HG02610 (cell line): Measurements from ENCODE around the gene PSMD8.

ENCODE experiments used
- ATAC-seq: cut with Tn5 transposase; IDR thresholded peaks from one replicate; pipeline ENCODE4 v1.9.1; 2021; ENCODE audit warnings: mild to moderate bottlenecking, moderate library complexity; ENCODE audit not compliant: unreplicated experiment

Gene PSMD8

DNA sequence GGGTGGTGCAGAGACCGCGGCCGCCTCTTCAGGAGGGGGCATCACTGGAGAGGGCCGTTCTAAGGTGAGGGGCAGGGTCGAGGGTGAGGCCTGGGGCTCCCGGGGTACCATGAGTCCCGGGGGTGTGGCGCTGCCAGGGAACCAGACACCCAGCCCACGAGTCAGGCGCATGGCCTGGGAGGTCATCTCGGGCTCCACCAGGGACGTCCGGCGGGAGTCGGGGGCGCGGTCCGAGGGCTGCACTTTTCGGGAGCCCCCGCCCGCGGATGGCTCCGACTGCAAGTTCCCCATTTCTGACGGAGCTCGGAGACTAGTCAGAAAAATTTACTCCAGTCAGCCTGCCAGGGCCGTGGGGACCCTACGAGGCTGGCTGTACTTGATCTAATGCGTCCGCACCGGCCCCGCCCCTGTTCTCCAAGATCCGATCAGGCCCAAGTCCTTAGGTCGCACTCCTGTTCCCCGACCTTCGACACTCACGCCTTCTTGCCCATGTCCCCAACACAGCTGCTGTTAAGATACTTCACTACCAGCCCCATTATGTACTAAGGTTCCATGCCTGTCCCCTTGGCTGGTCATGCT, 12.7 kb downstream of the PSMD8 start:
- no peak for ATAC-seq

- no peak for ATAC-seq
Measured at GRCh38 chr19:38387550-38388348, 13.4 kb downstream of the PSMD8 start, which contains the start of gene GGN. Gene GGN (minus strand): TSS chr19:38388034. CDS start chr19:38387261, 773 bp downstream.

- ATAC-seq: no peak
Measured at GRCh38 chr19:38388349-38389100, 14.2 kb downstream of the PSMD8 start, which contains the start of gene SPRED3. Gene SPRED3 (plus strand): TSS chr19:38388697. CDS start chr19:38390303, 1,606 bp downstream.

GRCh38 chr19:38389101-38389925, 14.9 kb downstream of the PSMD8 start:
- ATAC-seq: no peak

DNA sequence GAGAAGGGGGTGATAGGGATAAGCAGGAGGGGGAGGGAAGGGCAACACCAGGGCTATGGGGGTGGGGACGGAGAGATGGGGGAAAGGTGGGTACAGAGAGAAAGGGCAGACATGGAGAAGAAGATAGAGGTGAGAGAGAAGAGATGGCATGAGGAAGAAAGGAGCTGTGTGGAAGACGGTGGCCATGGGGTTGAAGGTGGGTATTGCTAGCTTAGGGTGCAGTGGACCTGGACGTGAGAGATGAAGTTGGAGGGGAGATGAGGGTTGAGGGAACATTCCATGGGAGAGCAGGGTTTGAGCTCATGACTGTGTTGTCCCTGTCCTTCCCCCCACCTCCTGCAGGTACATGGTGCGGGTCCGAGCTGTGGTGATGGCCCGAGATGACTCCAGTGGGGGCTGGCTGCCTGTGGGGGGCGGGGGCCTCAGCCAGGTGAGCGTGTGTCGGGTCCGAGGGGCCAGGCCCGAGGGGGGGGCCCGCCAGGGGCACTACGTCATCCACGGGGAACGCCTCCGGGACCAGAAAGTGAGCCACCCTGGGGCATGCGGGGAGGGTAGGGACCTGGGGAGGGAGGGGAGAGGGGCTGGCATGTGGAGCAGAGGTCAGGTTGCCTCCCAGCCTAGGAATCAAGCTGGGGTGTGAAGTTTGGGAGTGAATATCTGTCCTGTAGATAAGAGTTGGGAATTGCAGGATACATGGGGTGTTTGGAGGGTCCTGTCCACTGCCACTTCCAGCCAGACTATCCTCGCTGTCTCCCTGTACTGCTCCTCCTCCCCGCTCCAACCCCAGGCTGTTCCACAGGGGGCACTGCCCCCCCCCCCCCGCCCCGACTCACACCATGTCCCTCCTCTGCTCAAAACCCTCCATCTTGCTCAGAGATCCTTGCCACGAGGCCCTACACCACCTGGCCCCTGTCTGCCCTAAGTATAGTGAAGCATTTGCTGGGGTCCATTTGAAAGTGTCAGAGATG, 15.9 kb downstream of the PSMD8 start:
- no peak for ATAC-seq

GRCh38 chr19:38391911-38392464, 17.6 kb downstream of the PSMD8 start:
- no peak for ATAC-seq

DNA sequence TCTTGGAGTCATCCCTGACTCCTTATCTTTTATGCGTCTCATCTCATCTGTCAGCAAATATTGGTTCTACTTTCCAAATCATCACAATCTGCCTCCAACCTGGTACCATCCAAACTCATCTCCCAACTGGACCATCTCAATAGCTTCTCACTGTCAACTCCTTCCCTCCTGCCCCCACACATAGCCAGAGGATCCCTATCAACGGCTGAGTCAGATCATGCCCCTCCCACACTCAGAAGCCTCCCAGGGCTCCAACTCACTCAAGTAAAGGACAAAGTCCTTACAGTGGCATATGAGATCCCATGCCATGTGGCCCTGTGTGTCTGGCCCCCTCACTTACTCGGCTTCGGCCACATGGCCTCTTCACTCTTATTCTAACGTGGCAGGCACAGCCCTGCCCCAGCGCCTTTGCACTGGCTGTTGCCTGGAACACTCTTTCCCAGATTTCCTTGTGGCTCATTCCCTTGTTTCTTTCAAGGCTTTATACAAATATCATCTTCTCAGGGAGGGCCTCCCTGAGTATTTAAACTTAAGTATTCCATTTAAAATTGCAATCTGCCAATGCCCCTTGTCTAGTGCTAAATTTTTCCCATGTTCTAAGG, 18.4 kb downstream of the PSMD8 start:
- no peak for ATAC-seq

- ATAC-seq: no peak
Measured at GRCh38 chr19:38394488-38394887, 20.1 kb downstream of the PSMD8 start.

DNA sequence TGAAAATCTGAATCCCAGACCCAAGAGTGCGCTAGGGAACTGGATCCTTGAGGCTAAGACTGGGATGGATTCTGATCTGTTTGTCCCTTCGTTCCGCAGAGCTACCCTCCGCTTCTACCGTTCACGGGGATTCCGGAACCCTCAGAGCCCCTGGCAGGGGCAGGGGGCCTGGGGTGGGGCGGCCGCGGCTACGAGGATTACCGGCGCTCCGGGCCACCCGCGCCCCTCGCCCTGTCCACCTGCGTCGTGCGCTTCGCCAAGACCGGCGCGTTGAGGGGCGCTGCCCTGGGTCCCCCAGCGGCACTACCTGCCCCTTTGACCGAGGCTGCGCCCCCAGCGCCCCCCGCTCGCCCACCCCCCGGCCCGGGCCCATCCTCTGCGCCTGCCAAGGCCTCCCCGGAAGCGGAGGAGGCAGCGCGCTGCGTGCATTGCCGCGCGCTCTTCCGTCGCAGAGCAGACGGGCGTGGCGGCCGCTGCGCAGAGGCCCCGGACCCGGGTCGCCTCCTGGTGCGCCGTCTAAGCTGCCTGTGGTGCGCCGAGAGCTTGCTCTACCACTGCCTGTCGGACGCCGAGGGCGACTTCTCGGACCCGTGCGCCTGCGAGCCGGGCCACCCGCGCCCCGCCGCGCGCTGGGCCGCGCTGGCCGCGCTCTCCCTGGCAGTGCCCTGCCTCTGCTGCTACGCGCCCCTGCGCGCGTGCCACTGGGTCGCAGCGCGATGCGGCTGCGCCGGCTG, 21.2 kb downstream of the PSMD8 start:
- ATAC-seq: no peak

DNA sequence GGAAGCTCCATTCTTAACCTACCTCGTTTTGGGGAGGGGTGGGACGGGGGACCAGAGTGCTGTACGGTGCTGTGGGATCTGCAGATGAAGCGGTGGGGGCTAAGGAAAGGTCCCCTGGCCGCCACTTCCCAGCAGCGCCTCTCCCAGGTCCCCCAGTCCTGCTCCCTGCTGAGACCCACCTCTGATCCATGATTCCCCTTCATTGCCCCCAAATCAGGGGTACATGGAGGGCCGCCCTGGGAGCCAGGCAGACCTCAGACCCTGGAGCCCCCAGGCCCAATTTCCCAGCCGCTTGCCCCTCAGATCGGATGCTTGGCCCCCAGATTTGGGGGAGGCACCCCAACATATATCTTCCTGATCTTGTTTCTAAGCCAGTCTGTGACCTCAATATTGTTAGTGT, 24.7 kb downstream of the PSMD8 start:
- no peak for ATAC-seq

- no peak for ATAC-seq
Measured at GRCh38 chr19:38399537-38399936, 25.2 kb downstream of the PSMD8 start.

GRCh38 chr19:38400361-38400760, 26.0 kb downstream of the PSMD8 start:
- ATAC-seq: no peak

DNA sequence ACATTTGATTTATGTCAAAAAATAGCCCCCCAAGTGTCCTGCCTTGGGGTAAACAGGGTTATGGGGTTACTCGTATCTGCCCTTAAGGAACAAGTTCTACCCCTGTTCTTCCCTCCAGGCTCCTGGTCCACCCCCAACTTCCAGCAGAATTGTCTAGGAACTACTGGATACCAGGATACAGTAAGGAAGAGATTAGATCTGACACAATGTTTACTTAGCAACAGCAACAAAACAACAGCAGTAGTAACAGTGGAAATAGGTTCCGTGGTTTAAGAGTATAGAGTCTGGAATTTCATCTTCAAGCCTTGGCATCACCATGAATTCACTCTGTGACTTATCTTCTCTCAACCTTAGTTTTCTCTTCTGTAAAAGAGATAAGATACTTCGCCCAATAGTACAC, 26.8 kb downstream of the PSMD8 start:
- ATAC-seq: no peak

DNA sequence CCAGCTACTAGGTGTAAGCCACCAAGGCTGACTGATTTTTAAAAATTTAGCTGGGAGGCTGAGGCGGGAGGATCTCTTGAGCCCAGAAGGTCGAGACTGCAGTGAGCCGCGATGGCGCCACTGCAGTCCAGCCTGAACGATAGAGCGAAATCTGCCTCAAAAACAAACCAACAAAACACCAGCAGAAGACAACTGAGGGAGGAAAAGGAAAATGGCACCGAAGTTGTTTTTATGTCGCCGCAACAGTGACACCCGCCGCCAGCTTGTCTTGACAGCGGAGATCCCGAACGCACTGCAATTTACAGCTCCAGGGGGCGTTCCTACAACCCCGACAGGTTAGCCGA, 28.2 kb downstream of the PSMD8 start:
- no peak for ATAC-seq

DNA sequence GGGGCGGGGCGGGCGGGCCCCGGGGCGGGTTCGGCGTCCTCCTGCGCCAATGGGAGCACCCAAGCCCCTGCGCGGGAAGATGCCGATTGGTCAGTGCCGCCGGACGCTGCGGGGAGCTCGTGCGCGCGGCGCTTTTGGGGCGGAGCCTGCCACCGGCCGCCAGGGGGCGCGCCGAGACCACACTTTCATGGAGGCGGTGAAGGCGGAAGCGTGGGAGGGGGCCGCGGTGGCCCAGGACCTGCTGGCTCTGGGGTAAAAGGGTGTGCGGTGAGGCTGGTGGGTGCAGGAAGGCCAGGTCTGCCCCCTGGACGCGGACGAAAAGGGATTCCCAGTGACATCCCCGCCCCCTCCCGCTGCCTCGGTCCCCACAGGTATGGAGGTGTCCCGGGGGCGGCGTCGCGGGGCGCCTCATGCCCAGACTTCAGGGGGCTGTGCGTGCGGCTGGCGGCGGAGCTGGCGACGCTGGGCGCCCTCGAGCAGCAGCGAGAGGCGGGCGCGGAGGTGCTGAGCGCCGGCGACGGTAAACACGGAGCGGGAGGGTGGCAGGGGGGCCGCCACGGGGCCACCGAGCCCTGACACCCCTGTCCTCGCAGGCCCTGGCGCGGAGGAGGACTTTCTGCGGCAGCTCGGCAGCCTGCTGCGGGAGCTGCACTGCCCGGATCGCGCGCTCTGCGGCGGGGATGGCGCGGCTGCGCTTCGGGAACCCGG, 28.8 kb downstream of the PSMD8 start, which contains the start of gene FAM98C:
Gene FAM98C (plus strand): TSS at position 127 of the 708 bp plus-strand sequence. CDS start 61 bp downstream, at position 188.
- peak; percentile 86 for ATAC-seq

GRCh38 chr19:38404858-38405257, 30.5 kb downstream of the PSMD8 start:
- no peak for ATAC-seq

DNA sequence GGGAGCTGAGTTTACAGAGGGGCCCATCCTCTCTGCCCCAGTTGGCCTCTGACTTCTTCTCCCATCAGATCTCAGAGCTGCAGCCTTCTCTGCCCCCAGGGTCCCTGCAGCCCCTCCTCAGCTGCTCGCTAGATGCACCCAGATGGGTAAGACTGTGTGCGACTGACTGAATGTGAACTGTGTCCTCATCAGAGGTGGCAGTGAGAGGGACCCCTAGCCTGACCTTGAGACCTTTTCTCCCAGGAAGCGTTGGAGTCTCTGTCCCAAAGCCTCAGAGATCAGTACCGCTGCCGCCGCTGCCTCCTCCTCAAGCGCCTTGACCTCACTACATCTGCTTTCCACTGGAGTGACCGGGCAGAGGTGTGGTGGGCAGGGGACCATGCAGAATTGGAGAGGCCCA, 30.9 kb downstream of the PSMD8 start:
- ATAC-seq: no peak
